Cardiac fibroblast (primary cell): ENCODE measurements around the gene FAM149A.
A peak's percentile ranks its signal among the peaks of the same experiment; 100 is the strongest.

Experiments used
- DNase-seq, 2 donors: peaks; one replicate each; pipeline versions ENCODE4 v3.0.0 to v3.0.0-alpha.2; 2010; ENCODE audit warnings: low read depth in 2 of 2
- H3K4me3 ChIP-seq, 2 donors: replicated peaks in 1 of 2; 1 replicate in 1 of 2; 2 replicates in 1 of 2; pipeline ENCODE4 v1.5.1; 2011; ENCODE audit warnings: low read depth in 2 of 2, low read length in 2 of 2, mild to moderate bottlenecking in 2 of 2, moderate library complexity in 1 of 2
- CTCF ChIP-seq: IDR thresholded peaks from one replicate; pipeline ENCODE4 v1.5.1; 2011; ENCODE audit warnings: low read depth, mild to moderate bottlenecking, low read length, inconsistent platforms

FAM149A gene

DNA sequence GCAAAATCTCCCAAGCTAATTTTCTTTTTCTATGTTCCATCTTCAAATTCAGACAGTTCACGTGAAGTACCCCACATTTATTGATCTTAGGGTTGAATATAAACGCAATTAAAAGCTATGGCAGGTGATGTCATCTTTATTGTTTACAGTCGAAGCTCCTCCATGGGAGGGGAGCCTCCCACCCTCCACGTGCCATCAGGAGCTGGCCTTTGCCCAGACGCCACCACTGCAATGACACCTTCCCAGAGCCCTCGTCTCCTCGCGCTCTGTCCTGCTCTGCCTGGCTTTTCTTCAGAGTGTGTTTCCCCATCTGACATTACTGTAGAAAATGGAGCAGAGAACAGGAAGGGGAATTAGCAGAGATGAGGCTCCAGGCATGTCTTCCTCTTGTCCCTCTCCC lies 68.0 kb downstream of the FAM149A start:
- no peak overlapping the region for H3K4me3 ChIP-seq
- no peak for DNase-seq
- no peak for TF ChIP-seq CTCF

- TF ChIP-seq CTCF = no peak
- no peak for DNase-seq
- H3K4me3 ChIP-seq = no peak overlapping the region
These were observed 83.6 kb downstream of the FAM149A start for GRCh38 chr4:186188107-186188506.

GRCh38 chr4:186189656-186190055 lies 85.2 kb downstream of the FAM149A start:
- H3K4me3 ChIP-seq = no peak overlapping the region
- no peak for DNase-seq
- no peak for TF ChIP-seq CTCF

DNA sequence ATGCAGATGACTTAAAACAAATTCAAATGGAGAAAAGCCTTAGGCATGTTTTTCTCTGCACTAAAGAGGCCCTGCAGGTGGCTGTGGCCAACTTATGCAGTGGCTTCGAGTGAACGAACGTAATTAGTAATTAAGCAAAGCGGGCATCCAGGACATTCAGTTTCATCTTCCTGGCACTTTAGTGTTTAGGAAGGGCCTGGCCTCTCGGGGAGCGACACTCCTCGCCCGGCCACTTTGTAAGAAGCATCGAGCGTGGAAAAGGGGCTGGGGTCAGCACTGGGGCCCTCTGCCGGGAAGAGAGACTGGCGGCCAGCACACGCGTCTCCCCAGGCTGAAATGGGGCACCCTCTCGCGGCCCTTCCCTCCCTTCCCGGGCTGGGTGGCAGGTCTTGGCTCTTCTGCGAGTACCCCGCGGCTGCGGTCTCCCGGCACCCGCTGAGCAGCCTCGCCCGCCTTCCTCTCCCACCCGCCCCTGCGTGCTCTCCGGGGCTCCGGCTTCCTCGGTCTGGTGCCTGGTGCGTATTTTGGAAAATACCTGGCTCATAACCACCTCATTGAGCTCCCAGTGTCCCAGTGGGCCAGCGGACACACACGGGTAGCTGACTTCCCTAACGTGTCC lies 86.2 kb downstream of the FAM149A start:
- peak; percentile 15 to 33 for DNase-seq
- TF ChIP-seq CTCF = no peak
- peak overlapping the region; percentile 74 to 81 for H3K4me3 ChIP-seq

DNA sequence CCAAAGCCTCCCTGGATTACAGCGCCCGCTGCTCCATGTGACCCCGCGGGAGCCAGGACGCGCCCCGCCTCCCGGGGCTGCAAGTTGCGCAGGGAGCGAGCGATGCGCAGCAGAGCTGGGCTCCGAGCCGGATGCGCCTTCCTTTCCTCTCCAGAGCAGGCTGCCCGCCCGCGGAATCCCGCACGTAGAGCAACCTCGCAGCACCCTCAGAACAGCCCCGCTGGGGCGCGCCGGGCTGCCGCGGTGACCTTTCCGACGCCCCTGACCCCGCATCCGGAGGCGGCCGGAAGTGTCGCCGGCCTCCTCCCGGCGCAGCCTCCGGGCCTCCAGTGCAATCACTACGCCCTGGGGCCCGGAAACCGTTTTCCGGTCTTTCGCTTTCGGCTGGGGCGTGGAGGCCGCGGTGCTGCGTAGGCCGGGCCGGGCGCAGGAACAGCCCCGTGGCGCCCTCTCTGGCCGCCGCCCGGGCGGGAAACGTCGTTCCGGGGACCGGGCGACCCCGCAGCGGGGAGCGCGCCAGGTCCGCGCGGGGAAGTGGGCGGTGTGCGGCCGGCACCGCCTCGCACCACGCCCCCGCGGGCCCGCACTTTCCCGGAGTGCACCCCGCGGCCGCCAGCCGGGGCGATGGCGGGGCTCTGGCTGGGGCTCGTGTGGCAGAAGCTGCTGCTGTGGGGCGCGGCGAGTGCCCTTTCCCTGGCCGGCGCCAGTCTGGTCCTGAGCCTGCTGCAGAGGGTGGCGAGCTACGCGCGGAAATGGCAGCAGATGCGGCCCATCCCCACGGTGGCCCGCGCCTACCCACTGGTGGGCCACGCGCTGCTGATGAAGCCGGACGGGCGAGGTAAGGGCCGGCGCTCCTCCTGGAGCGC lies 86.9 kb downstream of the FAM149A start, which contains the start of gene CYP4V2:
Gene CYP4V2, plus strand, starts transcription at position 368 of the 866 bp plus-strand sequence. Its CDS starts 257 bp downstream, at position 625.
- peak within 1 kb of the TSS; percentile 81 to 84 for H3K4me3 ChIP-seq
- peak; percentile 80 to 88 for DNase-seq
- no peak for TF ChIP-seq CTCF

DNA sequence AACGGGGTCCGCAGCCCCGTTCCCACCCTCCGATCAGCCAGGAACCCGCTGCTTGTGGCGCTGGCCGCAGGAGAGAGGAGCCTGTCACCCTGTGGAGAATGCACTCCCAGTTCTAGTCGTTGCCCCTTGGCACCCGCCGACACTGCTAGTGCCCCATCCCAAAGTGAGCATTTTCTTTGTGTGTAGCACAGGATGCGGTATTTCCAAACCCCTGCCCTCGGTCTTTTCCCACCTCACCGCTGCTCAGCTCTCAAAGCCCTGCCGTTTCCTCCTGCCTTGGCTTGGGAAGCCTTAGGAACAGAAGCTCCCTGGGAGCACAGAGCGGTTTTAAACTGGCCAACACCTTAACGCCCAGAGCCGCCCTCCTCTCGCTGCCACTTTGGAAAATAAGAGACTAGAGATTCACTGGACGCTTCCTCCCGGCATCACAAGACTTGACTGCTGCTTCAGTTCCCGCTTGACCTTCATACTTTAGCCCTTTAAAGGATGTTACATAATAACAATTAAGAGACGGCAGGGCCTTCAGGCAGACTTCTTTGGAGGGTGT lies 87.6 kb downstream of the FAM149A start:
- DNase-seq = peak; percentile 60
- H3K4me3 ChIP-seq = peak overlapping the region; percentile 81 to 84
- TF ChIP-seq CTCF = no peak
